AG04450 (cell line): Measurements from ENCODE around the gene PFN4. TPM values are rescaled to one million over a fixed set of nuclear protein-coding genes. Genes with fewer than 3 reads are reported as not detected.

Experiments
- CTCF ChIA-PET: fragments of 300-600, 350-600 bp; formaldehyde crosslinking; extraction: SDS; loops from one replicate; lab custom pipeline; 2022; ENCODE audit warnings: antibody characterized with exemption, inconsistent platforms; lab: Charles Lee
- POLR2A ChIA-PET: fragments of 350-600 bp; formaldehyde crosslinking; extraction: SDS; loops from one replicate; lab custom pipeline; 2021; ENCODE audit warnings: antibody characterized with exemption, inconsistent platforms; lab: Yijun Ruan, JAX
- DNase-seq: peaks from one replicate; pipeline ENCODE4 v3.0.0-alpha.2; 2011; ENCODE audit warnings: low read depth, low spot score
- H3K27ac ChIP-seq: one replicate; pipeline ENCODE4 v1.5.1; 2012; ENCODE audit warnings: low read depth, low read length, control low read depth
- H3K27me3 ChIP-seq: one replicate; pipeline ENCODE4 v1.6.0; 2012; ENCODE audit warnings: low read length; ENCODE audit not compliant: control insufficient read depth, insufficient read depth
- H3K4me3 ChIP-seq: 2 replicates; pipeline ENCODE4 v1.5.1; 2011; ENCODE audit warnings: mild to moderate bottlenecking, low read depth, low read length, control low read depth
- H3K9me3 ChIP-seq: 2 replicates; pipeline ENCODE4 v1.5.1; 2012; ENCODE audit warnings: low read length; ENCODE audit not compliant: control insufficient read depth, insufficient read depth
- CTCF ChIP-seq: IDR thresholded peaks from 2 replicates; pipeline ENCODE4 v1.5.1; 2011; ENCODE audit warnings: low read depth, low read length, control low read depth, inconsistent platforms
- polyA plus RNA-seq: library from polyadenylated mRNA; depleted of rRNA; stranded (reverse); fragments of >200 nt; gene quantifications from 2 replicates; pipeline ENCODE4 v1.2.3, GENCODE V29; 2011

PFN4 gene
- polyA plus RNA-seq, 1 experiment, result 0.52 TPM

GRCh38 chr2:24107336-24107735 lies 15.8 kb downstream of the PFN4 start:
- no peak for TF ChIP-seq CTCF
- DNase-seq, result no peak
- ChIA-PET POLR2A (interaction anchor here (1.3 kb wide), 1 partner anchor 17 kb away, joined by 4 read pairs; no protein-coding TSS in a partner anchor), CTCF (no interaction called here)
- H3K4me3 ChIP-seq, result no peak overlapping the region
- H3K27ac ChIP-seq, result no peak overlapping the region
- H3K9me3 ChIP-seq, result no peaks in the 10 kb centered on the region; the same call in 1 of the 2 replicates
- no peaks in the 10 kb centered on the region for H3K27me3 ChIP-seq

- POLR2A ChIA-PET, result no interaction called here
These were observed 16.3 kb downstream of the PFN4 start for GRCh38 chr2:24106786-24107185.

GRCh38 chr2:24105816-24106215 lies 17.3 kb downstream of the PFN4 start:
- DNase-seq, result no peak
- POLR2A ChIA-PET, result interaction anchor here (0.7 kb wide), 1 partner anchor 1256 kb away, joined by 9 read pairs; no protein-coding TSS in a partner anchor
- TF ChIP-seq CTCF, result no peak
- H3K27ac ChIP-seq, result no peak overlapping the region
- no peaks in the 10 kb centered on the region for H3K27me3 ChIP-seq
- no peaks in the 10 kb centered on the region; the same call in 1 of the 2 replicates for H3K9me3 ChIP-seq
- CTCF ChIA-PET, result interaction anchor here (1.0 to 2.0 kb wide), 2 partner anchors 22 to 179 kb away, joined by 3 to 10 read pairs; partner anchors contain the start of genes ATAD2B and TP53I3
- no peak overlapping the region for H3K4me3 ChIP-seq

More at GRCh38 chr2:24106786-24107185, 16.3 kb downstream of the PFN4 start:
- no peak for TF ChIP-seq CTCF
- no peak for DNase-seq
- no peaks in the 10 kb centered on the region; the same call in 1 of the 2 replicates for H3K9me3 ChIP-seq
- H3K27me3 ChIP-seq, result no peaks in the 10 kb centered on the region
- no peak overlapping the region for H3K4me3 ChIP-seq
- no peak overlapping the region for H3K27ac ChIP-seq
- CTCF ChIA-PET, result interaction anchor here (0.6 kb wide), 1 partner anchor 231 kb away, joined by 8 read pairs; no protein-coding TSS in a partner anchor

GRCh38 chr2:24104906-24105305 lies 18.2 kb downstream of the PFN4 start:
- POLR2A ChIA-PET, result no interaction called here
- H3K27me3 ChIP-seq, result no peaks in the 10 kb centered on the region
- no peak for DNase-seq
- CTCF ChIA-PET, result interaction anchor here (2.0 kb wide), 1 partner anchor 21 kb away, joined by 10 read pairs; the partner anchor contains the start of gene TP53I3
- no peak overlapping the region for H3K27ac ChIP-seq
- no peaks in the 10 kb centered on the region; the same call in 1 of the 2 replicates for H3K9me3 ChIP-seq
- no peak overlapping the region for H3K4me3 ChIP-seq
- no peak for TF ChIP-seq CTCF

GRCh38 chr2:24104110-24104650 lies 19.0 kb downstream of the PFN4 start:
- DNase-seq, result no peak
- POLR2A ChIA-PET, result no interaction called here
- CTCF ChIA-PET, result no interaction called here

More at GRCh38 chr2:24104110-24104650, 19.0 kb downstream of the PFN4 start:
- Histone ChIP-seq H3K27me3 (no peaks in the 10 kb centered on the region), H3K27ac (no peak overlapping the region), H3K4me3 (no peak overlapping the region), H3K9me3 (no peaks in the 10 kb centered on the region; the same call in 1 of the 2 replicates)
- TF ChIP-seq CTCF, result no peak
